Rectal smooth muscle tissue (tissue), 1 donor: ENCODE measurements around the gene IGSF3.

Experiments used
- H3K27ac ChIP-seq: one replicate; pipeline ENCODE4 v1.7.0; 2013; ENCODE audit warnings: low read depth, low read length, inconsistent platforms
- H3K27me3 ChIP-seq: one replicate; pipeline ENCODE4 v1.7.0; 2013; ENCODE audit warnings: low read length; ENCODE audit not compliant: control insufficient read depth, insufficient read depth
- H3K36me3 ChIP-seq: one replicate; pipeline ENCODE4 v1.7.0; 2013; ENCODE audit warnings: low read length; ENCODE audit not compliant: control insufficient read depth, insufficient read depth
- H3K4me1 ChIP-seq: one replicate; pipeline ENCODE4 v1.7.0; 2013; ENCODE audit warnings: low read length; ENCODE audit not compliant: control insufficient read depth, insufficient read depth
- H3K4me3 ChIP-seq: one replicate; pipeline ENCODE4 v1.7.0; 2013; ENCODE audit warnings: low read length
- H3K9ac ChIP-seq: one replicate; pipeline ENCODE4 v1.7.0; 2013; ENCODE audit warnings: low read length

IGSF3 gene

GRCh38 chr1:116699605-116700004, 32.1 kb upstream of the IGSF3 start:
- Histone ChIP-seq H3K27ac (no peak overlapping the region), H3K9ac (no peak overlapping the region), H3K4me3 (no peak overlapping the region), H3K4me1 (peaks cover 9% of the 10 kb centered on the region), H3K36me3 (no peaks in the 10 kb centered on the region), H3K27me3 (no peaks in the 10 kb centered on the region)

- H3K9ac ChIP-seq, result no peak overlapping the region
- H3K4me1 ChIP-seq, result peaks cover 3% of the 10 kb centered on the region
- H3K27ac ChIP-seq, result no peak overlapping the region
- H3K36me3 ChIP-seq, result no peaks in the 10 kb centered on the region
- no peak overlapping the region for H3K4me3 ChIP-seq
- H3K27me3 ChIP-seq, result no peaks in the 10 kb centered on the region
These were observed 30.7 kb upstream of the IGSF3 start for GRCh38 chr1:116698244-116698595.

- H3K4me1 ChIP-seq, result peaks cover 3% of the 10 kb centered on the region
- H3K9ac ChIP-seq, result no peak overlapping the region
- no peak overlapping the region for H3K4me3 ChIP-seq
- H3K36me3 ChIP-seq, result no peaks in the 10 kb centered on the region
- no peak overlapping the region for H3K27ac ChIP-seq
- H3K27me3 ChIP-seq, result no peaks in the 10 kb centered on the region
These were observed 30.2 kb upstream of the IGSF3 start for GRCh38 chr1:116697548-116698243.

- Histone ChIP-seq H3K27me3 (no peaks in the 10 kb centered on the region), H3K4me1 (peaks cover 10% of the 10 kb centered on the region), H3K9ac (no peak overlapping the region), H3K4me3 (no peak overlapping the region), H3K27ac (no peak overlapping the region), H3K36me3 (no peaks in the 10 kb centered on the region)
These were observed 27.0 kb upstream of the IGSF3 start for GRCh38 chr1:116694524-116694923.

GRCh38 chr1:116693759-116694480, 26.4 kb upstream of the IGSF3 start:
- Histone ChIP-seq H3K27me3 (no peaks in the 10 kb centered on the region), H3K4me1 (peaks cover 10% of the 10 kb centered on the region), H3K27ac (no peak overlapping the region), H3K9ac (no peak overlapping the region), H3K36me3 (no peaks in the 10 kb centered on the region), H3K4me3 (no peak overlapping the region)

GRCh38 chr1:116692879-116693278, 25.3 kb upstream of the IGSF3 start:
- Histone ChIP-seq H3K4me3 (no peak overlapping the region), H3K27me3 (no peaks in the 10 kb centered on the region), H3K27ac (no peak overlapping the region), H3K9ac (no peak overlapping the region), H3K36me3 (no peaks in the 10 kb centered on the region), H3K4me1 (peaks cover 10% of the 10 kb centered on the region)

GRCh38 chr1:116690849-116691406, 23.4 kb upstream of the IGSF3 start:
- Histone ChIP-seq H3K9ac (no peak overlapping the region), H3K4me3 (no peak overlapping the region), H3K27me3 (no peaks in the 10 kb centered on the region), H3K27ac (no peak overlapping the region), H3K36me3 (no peaks in the 10 kb centered on the region), H3K4me1 (peaks cover 7% of the 10 kb centered on the region)

- H3K27me3 ChIP-seq, result no peaks in the 10 kb centered on the region
- no peaks in the 10 kb centered on the region for H3K36me3 ChIP-seq
- H3K9ac ChIP-seq, result no peak overlapping the region
- H3K4me1 ChIP-seq, result peaks cover 7% of the 10 kb centered on the region
- no peak overlapping the region for H3K4me3 ChIP-seq
- H3K27ac ChIP-seq, result no peak overlapping the region
These were observed 22.9 kb upstream of the IGSF3 start for GRCh38 chr1:116690396-116690848.

- H3K9ac ChIP-seq, result no peak overlapping the region
- peaks cover 7% of the 10 kb centered on the region for H3K4me1 ChIP-seq
- no peak overlapping the region for H3K27ac ChIP-seq
- no peaks in the 10 kb centered on the region for H3K27me3 ChIP-seq
- no peak overlapping the region for H3K4me3 ChIP-seq
- no peaks in the 10 kb centered on the region for H3K36me3 ChIP-seq
These were observed 19.3 kb upstream of the IGSF3 start for GRCh38 chr1:116686723-116687352.

- Histone ChIP-seq H3K9ac (no peak overlapping the region), H3K4me1 (peaks cover 7% of the 10 kb centered on the region), H3K27me3 (no peaks in the 10 kb centered on the region), H3K27ac (no peak overlapping the region), H3K36me3 (no peaks in the 10 kb centered on the region), H3K4me3 (no peak overlapping the region)
These were observed 18.6 kb upstream of the IGSF3 start for GRCh38 chr1:116686175-116686574.

- H3K4me3 ChIP-seq, result no peak overlapping the region
- H3K27me3 ChIP-seq, result no peaks in the 10 kb centered on the region
- no peak overlapping the region for H3K27ac ChIP-seq
- H3K4me1 ChIP-seq, result no peaks in the 10 kb centered on the region
- no peaks in the 10 kb centered on the region for H3K36me3 ChIP-seq
- no peak overlapping the region for H3K9ac ChIP-seq
These were observed 17.0 kb upstream of the IGSF3 start for GRCh38 chr1:116684575-116684974.

GRCh38 chr1:116682641-116683221, 15.2 kb upstream of the IGSF3 start:
- Histone ChIP-seq H3K4me3 (no peak overlapping the region), H3K4me1 (no peaks in the 10 kb centered on the region), H3K36me3 (no peaks in the 10 kb centered on the region), H3K9ac (no peak overlapping the region), H3K27ac (no peak overlapping the region), H3K27me3 (no peaks in the 10 kb centered on the region)
